Activated CD4-positive, alpha-beta T cell treated with anti-CD3 and anti-CD28 coated beads, Interleukin-2, amount 10 ng/mL, durations not matched to agents 24 days and 14 days (primary cell): ENCODE results near the gene CTIF. TPM values are rescaled to one million over a fixed set of nuclear protein-coding genes. Genes with fewer than 3 reads are reported as not detected.

ENCODE experiments used
- DNase-seq: peaks from one replicate; pipeline ENCODE4 v3.0.0; 2022
- H3K27ac Mint-ChIP-seq: one replicate; pipeline ENCODE4 v1.8.0; 2022; ENCODE audit warnings: mild to moderate bottlenecking, mixed read lengths
- H3K27me3 Mint-ChIP-seq: one replicate; pipeline ENCODE4 v1.8.0; 2022; ENCODE audit warnings: mixed read lengths
- H3K36me3 Mint-ChIP-seq: one replicate; pipeline ENCODE4 v1.8.0; 2022; ENCODE audit warnings: low read depth, mild to moderate bottlenecking, mixed read lengths
- H3K4me1 Mint-ChIP-seq: one replicate; pipeline ENCODE4 v1.8.0; 2021; ENCODE audit warnings: mixed read lengths
- H3K4me3 Mint-ChIP-seq: one replicate; pipeline ENCODE4 v1.8.0; 2022; ENCODE audit warnings: mild to moderate bottlenecking, moderate library complexity, mixed read lengths
- H3K9me3 Mint-ChIP-seq: one replicate; pipeline ENCODE4 v1.8.0; 2021; ENCODE audit warnings: mixed read lengths
- intact Hi-C: fragments of 100-400 bp; cut with micrococcal nuclease; formaldehyde crosslinking; loops from one replicate; pipeline ENCODE4 v1.15.1; 2023
- total RNA-seq: library from RNA; stranded (reverse); gene quantifications from 2 replicates; pipeline ENCODE4 v1.2.3, GENCODE V29; 2022

The CTIF gene
- total RNA-seq, 1 donor from 2014 or later: 9.5 TPM

- H3K27me3 Mint-ChIP-seq: no peaks in the 10 kb centered on the region
- no peaks in the 10 kb centered on the region for H3K4me1 Mint-ChIP-seq
- DNase-seq: no peak
- peaks cover 12% of the 10 kb centered on the region for H3K9me3 Mint-ChIP-seq
- H3K27ac Mint-ChIP-seq: no peak overlapping the region
- intact Hi-C loops: no loop called here
- H3K36me3 Mint-ChIP-seq: no peaks in the 10 kb centered on the region
- no peak overlapping the region for H3K4me3 Mint-ChIP-seq
These were observed 60.6 kb downstream of the CTIF start for GRCh38 chr18:48599391-48599790.

- Mint-ChIP-seq H3K36me3 (no peaks in the 10 kb centered on the region), H3K27me3 (no peaks in the 10 kb centered on the region), H3K9me3 (peaks cover 12% of the 10 kb centered on the region), H3K4me3 (no peak overlapping the region), H3K27ac (no peak overlapping the region), H3K4me1 (no peaks in the 10 kb centered on the region)
- intact Hi-C loops: no loop called here
- DNase-seq: no peak
These were observed 61.2 kb downstream of the CTIF start for GRCh38 chr18:48600046-48600445.

GRCh38 chr18:48600456-48601090 lies 61.7 kb downstream of the CTIF start:
- Mint-ChIP-seq H3K4me3 (no peak overlapping the region), H3K36me3 (no peaks in the 10 kb centered on the region), H3K4me1 (no peaks in the 10 kb centered on the region), H3K27me3 (no peaks in the 10 kb centered on the region), H3K27ac (no peak overlapping the region), H3K9me3 (peaks cover 12% of the 10 kb centered on the region)
- intact Hi-C loops: no loop called here
- DNase-seq: no peak

GRCh38 chr18:48601343-48601742 lies 62.5 kb downstream of the CTIF start:
- H3K36me3 Mint-ChIP-seq: no peaks in the 10 kb centered on the region
- intact Hi-C loops: no loop called here
- H3K27ac Mint-ChIP-seq: no peak overlapping the region
- H3K9me3 Mint-ChIP-seq: peaks cover 12% of the 10 kb centered on the region
- no peaks in the 10 kb centered on the region for H3K27me3 Mint-ChIP-seq
- no peak overlapping the region for H3K4me3 Mint-ChIP-seq
- DNase-seq: no peak
- H3K4me1 Mint-ChIP-seq: no peaks in the 10 kb centered on the region

- peaks cover 12% of the 10 kb centered on the region for H3K9me3 Mint-ChIP-seq
- H3K27ac Mint-ChIP-seq: no peak overlapping the region
- no peak for DNase-seq
- intact Hi-C loops: no loop called here
- no peaks in the 10 kb centered on the region for H3K36me3 Mint-ChIP-seq
- no peaks in the 10 kb centered on the region for H3K4me1 Mint-ChIP-seq
- no peaks in the 10 kb centered on the region for H3K27me3 Mint-ChIP-seq
- H3K4me3 Mint-ChIP-seq: no peak overlapping the region
These were observed 64.0 kb downstream of the CTIF start for GRCh38 chr18:48602759-48603390.

- peaks cover 12% of the 10 kb centered on the region for H3K9me3 Mint-ChIP-seq
- no peak overlapping the region for H3K4me3 Mint-ChIP-seq
- no peaks in the 10 kb centered on the region for H3K36me3 Mint-ChIP-seq
- intact Hi-C loops: no loop called here
- H3K27me3 Mint-ChIP-seq: no peaks in the 10 kb centered on the region
- DNase-seq: no peak
- no peaks in the 10 kb centered on the region for H3K4me1 Mint-ChIP-seq
- H3K27ac Mint-ChIP-seq: no peak overlapping the region
These were observed 66.6 kb downstream of the CTIF start for GRCh38 chr18:48605408-48605845.

GRCh38 chr18:48607056-48607984 lies 68.5 kb downstream of the CTIF start:
- H3K9me3 Mint-ChIP-seq: peaks cover 12% of the 10 kb centered on the region
- H3K27me3 Mint-ChIP-seq: no peaks in the 10 kb centered on the region
- intact Hi-C loops: no loop called here
- H3K4me3 Mint-ChIP-seq: no peak overlapping the region
- H3K36me3 Mint-ChIP-seq: no peaks in the 10 kb centered on the region
- no peak overlapping the region for H3K27ac Mint-ChIP-seq
- no peaks in the 10 kb centered on the region for H3K4me1 Mint-ChIP-seq
- no peak for DNase-seq

- H3K4me3 Mint-ChIP-seq: no peak overlapping the region
- no peak for DNase-seq
- H3K4me1 Mint-ChIP-seq: no peaks in the 10 kb centered on the region
- H3K27ac Mint-ChIP-seq: no peak overlapping the region
- no peaks in the 10 kb centered on the region for H3K27me3 Mint-ChIP-seq
- H3K36me3 Mint-ChIP-seq: no peaks in the 10 kb centered on the region
- no peaks in the 10 kb centered on the region for H3K9me3 Mint-ChIP-seq
- intact Hi-C loops: no loop called here
These were observed 69.8 kb downstream of the CTIF start for GRCh38 chr18:48608581-48608980.

GRCh38 chr18:48609114-48609513 lies 70.3 kb downstream of the CTIF start:
- H3K9me3 Mint-ChIP-seq: no peaks in the 10 kb centered on the region
- intact Hi-C loops: no loop called here
- H3K4me1 Mint-ChIP-seq: no peaks in the 10 kb centered on the region
- H3K4me3 Mint-ChIP-seq: no peak overlapping the region
- no peaks in the 10 kb centered on the region for H3K36me3 Mint-ChIP-seq
- no peak for DNase-seq
- no peaks in the 10 kb centered on the region for H3K27me3 Mint-ChIP-seq
- H3K27ac Mint-ChIP-seq: no peak overlapping the region

- Mint-ChIP-seq H3K27ac (no peak overlapping the region), H3K4me1 (no peaks in the 10 kb centered on the region), H3K36me3 (no peaks in the 10 kb centered on the region), H3K9me3 (no peaks in the 10 kb centered on the region), H3K27me3 (no peaks in the 10 kb centered on the region), H3K4me3 (no peak overlapping the region)
- DNase-seq: no peak
- intact Hi-C loops: no loop called here
These were observed 71.3 kb downstream of the CTIF start for GRCh38 chr18:48609820-48610815.

- no peak overlapping the region for H3K27ac Mint-ChIP-seq
- no peaks in the 10 kb centered on the region for H3K9me3 Mint-ChIP-seq
- no peak for DNase-seq
- no peaks in the 10 kb centered on the region for H3K36me3 Mint-ChIP-seq
- H3K27me3 Mint-ChIP-seq: no peaks in the 10 kb centered on the region
- intact Hi-C loops: no loop called here
- H3K4me3 Mint-ChIP-seq: no peak overlapping the region
- no peaks in the 10 kb centered on the region for H3K4me1 Mint-ChIP-seq
These were observed 72.4 kb downstream of the CTIF start for GRCh38 chr18:48611203-48611602.

GRCh38 chr18:48611785-48612480 lies 73.1 kb downstream of the CTIF start:
- H3K27me3 Mint-ChIP-seq: no peaks in the 10 kb centered on the region
- H3K4me1 Mint-ChIP-seq: no peaks in the 10 kb centered on the region
- H3K27ac Mint-ChIP-seq: no peak overlapping the region
- H3K36me3 Mint-ChIP-seq: no peaks in the 10 kb centered on the region
- intact Hi-C loops: no loop called here
- H3K9me3 Mint-ChIP-seq: no peaks in the 10 kb centered on the region
- H3K4me3 Mint-ChIP-seq: no peak overlapping the region
- no peak for DNase-seq

GRCh38 chr18:48612511-48612910 lies 73.7 kb downstream of the CTIF start:
- no peak for DNase-seq
- intact Hi-C loops: no loop called here
- H3K4me3 Mint-ChIP-seq: no peak overlapping the region
- no peaks in the 10 kb centered on the region for H3K9me3 Mint-ChIP-seq
- H3K4me1 Mint-ChIP-seq: no peaks in the 10 kb centered on the region
- H3K27me3 Mint-ChIP-seq: no peaks in the 10 kb centered on the region
- H3K27ac Mint-ChIP-seq: no peak overlapping the region
- H3K36me3 Mint-ChIP-seq: no peaks in the 10 kb centered on the region
